GM19328 (cell line): ENCODE measurements around the gene RBP3.

ENCODE experiments used
- ATAC-seq: cut with Tn5 transposase; IDR thresholded peaks from one replicate; pipeline ENCODE4 v1.9.1; 2021; ENCODE audit warnings: mild to moderate bottlenecking, moderate library complexity; ENCODE audit not compliant: unreplicated experiment

The RBP3 gene

GRCh38 chr10:47317251-47317650, 30.9 kb upstream of the RBP3 start:
- ATAC-seq: no peak

GRCh38 chr10:47318706-47319105, 29.5 kb upstream of the RBP3 start:
- ATAC-seq: no peak

- ATAC-seq: no peak
Measured at GRCh38 chr10:47319784-47320183, 28.4 kb upstream of the RBP3 start.

- no peak for ATAC-seq
Measured at GRCh38 chr10:47320812-47321211, 27.4 kb upstream of the RBP3 start.

- ATAC-seq: no peak
Measured at GRCh38 chr10:47321521-47322195, 26.5 kb upstream of the RBP3 start.

DNA sequence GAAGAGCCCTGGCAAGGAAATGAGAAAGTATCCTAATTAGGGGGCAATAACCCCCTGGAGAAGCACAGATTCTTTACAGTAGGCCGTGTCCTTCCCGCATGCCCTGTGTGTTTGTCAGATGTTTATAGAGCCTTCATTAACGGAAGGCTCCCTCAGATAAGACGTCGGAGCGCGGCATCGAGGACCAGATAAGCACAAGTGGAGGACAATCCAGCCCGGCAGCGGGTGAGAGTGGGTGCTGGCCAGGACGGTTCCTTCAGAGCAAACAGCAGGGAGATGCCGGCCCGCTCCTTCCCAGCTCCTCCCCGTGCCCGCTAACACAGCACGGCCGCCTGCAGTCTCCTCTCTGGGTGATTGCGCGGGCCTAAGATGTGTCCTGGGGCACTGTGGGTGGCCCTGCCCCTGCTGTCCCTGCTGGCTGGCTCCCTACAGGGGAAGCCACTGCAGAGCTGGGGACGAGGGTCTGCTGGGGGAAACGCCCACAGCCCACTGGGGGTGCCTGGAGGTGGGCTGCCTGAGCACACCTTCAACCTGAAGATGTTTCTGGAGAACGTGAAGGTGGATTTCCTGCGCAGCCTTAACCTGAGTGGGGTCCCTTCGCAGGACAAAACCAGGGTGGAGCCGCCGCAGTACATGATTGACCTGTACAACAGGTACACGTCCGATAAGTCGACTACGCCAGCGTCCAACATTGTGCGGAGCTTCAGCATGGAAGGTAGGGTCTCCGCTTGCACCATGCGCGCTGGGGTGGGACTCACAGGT, 25.7 kb upstream of the RBP3 start, which contains the start of gene GDF2:
Gene GDF2, plus strand, starts transcription at position 155 of the 762 bp plus-strand sequence. Its CDS starts 215 bp downstream, at position 370.
- ATAC-seq: no peak

DNA sequence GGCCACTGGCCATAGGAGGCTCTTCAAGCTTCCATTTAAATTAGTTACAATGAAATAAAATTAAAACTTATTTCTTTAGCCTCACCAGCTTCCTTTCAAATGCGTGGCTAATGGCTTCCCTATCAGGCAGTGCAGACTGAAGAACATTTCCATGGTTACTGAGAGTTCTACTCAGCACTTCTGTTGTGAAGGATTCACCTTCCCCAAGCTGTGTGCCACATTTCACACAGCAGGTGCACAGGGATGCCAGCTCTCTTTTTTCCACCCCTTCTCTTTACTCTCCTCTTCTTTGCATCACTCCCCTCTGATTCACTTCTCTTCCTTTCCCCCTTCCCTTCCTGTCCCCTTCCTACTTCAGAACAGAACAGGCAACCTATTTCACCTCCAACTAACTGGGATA, 25.1 kb upstream of the RBP3 start:
- no peak for ATAC-seq

DNA sequence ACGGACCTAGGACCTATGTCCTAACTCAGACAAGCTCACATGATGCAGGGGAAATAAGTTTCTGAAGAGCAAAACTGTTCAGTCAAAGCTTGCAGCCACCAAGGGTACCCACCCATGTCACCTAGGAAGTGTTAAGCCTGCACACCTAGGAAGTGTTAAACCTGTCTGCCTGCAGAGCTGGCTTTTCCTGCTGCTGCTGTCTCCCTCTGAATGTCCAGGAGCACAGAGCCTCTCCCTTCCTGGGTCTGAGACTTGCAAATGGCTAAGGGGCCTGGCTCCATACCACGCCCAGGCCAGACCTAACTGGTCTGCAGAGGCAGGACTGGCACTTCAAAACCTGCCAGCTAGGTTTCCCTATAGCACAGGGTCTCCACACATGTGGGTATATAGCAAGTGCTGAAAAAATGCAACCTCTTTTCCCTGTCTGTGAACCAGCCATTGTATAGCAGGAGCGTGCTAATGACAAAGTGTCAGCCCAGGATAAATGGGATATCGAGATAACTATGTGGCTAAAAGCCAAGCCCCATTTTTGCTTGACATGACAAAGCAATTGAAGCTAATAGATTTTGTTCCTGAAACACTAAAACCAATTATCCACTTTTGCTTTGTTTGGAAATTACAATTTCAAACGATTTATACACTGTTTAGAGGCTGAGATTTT, 24.4 kb upstream of the RBP3 start:
- ATAC-seq: no peak

DNA sequence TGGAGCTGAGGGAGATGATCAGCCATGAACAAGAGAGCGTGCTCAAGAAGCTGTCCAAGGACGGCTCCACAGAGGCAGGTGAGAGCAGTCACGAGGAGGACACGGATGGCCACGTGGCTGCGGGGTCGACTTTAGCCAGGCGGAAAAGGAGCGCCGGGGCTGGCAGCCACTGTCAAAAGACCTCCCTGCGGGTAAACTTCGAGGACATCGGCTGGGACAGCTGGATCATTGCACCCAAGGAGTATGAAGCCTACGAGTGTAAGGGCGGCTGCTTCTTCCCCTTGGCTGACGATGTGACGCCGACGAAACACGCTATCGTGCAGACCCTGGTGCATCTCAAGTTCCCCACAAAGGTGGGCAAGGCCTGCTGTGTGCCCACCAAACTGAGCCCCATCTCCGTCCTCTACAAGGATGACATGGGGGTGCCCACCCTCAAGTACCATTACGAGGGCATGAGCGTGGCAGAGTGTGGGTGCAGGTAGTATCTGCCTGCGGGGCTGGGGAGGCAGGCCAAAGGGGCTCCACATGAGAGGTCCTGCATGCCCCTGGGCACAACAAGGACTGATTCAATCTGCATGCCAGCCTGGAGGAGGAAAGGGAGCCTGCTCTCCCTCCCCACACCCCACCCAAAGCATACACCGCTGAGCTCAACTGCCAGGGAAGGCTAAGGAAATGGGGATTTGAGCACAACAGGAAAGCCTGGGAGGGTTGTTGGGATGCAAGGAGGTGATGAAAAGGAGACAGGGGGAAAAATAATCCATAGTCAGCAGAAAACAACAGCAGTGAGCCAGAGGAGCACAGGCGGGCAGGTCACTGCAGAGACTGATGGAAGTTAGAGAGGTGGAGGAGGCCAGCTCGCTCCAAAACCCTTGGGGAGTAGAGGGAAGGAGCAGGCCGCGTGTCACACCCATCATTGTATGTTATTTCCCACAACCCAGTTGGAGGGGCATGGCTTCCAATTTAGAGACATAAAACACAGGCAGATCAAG, 22.6 kb upstream of the RBP3 start:
- ATAC-seq: no peak

DNA sequence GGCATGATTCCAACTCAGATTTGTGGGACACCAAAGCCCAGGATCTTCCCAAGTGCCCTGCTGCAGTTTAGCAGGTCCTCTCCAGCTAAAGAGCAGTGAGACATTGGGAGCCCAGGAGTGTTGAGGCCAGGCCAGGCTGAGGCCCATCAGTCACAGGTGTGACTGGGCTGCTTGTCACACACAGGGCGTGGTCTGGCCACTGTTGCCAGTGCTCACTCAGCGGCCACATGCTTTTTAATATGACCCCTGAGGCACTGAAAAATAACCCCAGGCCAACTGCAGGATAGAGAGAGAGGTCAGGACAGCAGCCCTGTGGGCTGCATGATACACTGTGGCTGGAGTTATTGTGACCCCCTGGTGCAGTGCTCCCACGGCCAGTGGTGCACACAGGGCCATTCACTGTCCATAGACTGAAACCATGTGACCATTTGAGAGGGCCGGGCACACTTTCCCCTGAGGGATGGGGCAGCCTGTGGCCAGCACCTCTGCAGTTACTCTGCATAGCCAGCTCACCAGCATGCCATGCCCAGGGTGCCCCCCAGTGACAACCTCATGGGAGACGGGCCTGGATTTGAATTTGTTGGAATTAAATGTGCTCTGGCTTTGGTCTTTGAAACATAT, 21.7 kb upstream of the RBP3 start:
- ATAC-seq: no peak

DNA sequence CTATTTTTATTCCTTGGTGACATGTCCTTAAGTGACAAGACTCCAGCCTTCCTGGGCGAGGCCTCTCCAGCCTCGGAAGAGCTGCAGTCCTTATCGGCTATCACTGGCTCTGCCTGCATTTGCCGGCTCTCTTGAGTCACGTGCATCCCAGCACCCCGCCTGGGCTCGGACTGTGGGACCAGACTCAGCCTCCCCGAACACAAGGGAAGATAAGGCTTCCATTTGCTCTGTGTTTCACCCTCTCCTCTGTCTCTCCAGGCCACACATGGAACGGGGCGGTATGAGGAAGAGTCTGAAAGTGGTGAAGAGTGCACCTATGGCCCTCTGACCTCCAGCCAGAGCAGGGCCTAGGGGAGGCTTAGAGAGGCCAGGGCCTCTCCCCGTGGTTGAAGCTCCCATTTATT, 21.2 kb upstream of the RBP3 start:
- no peak for ATAC-seq

GRCh38 chr10:47329855-47330254, 18.3 kb upstream of the RBP3 start:
- no peak for ATAC-seq

DNA sequence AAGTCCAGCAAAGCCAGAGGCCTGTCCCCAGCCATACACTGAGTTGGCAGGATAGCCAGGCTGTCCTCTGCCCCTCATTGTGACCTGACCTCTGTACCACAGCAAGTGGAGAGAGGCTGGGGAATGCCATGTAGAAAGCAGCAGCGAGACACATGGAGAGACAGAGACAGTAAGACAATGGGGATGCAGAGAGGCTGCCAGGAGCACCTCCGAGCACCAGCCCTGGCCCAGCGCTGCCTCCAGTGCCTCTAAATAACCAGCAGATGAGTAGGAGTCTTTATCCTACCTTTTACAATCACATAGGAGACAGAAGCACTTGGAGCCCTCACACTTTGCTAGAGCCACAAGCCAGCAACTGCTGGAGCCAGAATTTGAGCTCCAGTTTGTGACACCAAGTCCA, 17.8 kb upstream of the RBP3 start:
- ATAC-seq: no peak

DNA sequence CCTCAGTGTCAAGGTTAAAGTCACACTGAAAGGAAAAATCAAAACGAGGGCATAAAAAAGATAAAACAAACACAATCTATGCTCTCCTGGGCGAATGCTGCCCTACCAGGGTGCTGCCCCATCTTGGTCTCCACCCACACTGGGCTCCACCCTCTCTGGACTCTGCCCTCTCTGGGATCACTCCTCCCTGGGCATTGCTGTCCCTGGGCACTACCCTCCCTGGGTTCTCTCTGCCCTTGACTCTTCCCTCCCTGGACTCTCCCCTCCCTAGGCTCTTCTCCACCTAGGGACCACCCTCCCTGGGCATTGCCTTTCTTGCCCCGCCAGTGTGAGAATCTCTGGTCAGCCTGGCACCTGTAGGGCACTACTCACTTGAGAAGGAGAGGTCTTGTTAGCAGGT, 17.4 kb upstream of the RBP3 start:
- no peak for ATAC-seq

DNA sequence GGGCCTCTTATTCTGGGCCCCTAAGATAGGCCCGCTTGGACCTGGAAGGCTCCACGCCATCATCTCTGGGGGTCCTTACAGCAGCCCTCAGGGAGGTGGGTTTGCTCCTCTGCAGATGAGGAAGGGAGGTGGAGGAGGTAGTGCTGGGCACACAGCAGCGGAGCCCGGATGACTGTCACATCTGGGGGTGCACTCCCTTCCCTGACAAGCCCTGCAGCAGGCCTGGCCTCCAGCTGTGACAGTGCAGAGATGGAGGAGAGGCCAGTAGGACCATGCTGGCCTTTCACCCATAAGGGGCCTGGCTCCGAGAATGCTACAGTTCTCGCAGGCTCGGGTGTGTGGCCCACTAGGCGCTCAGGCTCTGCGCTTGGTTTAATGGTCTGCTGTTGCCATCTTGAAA, 16.7 kb upstream of the RBP3 start:
- ATAC-seq: no peak

- ATAC-seq: no peak
Measured at GRCh38 chr10:47331954-47332353, 16.2 kb upstream of the RBP3 start.

GRCh38 chr10:47332371-47332770, 15.8 kb upstream of the RBP3 start:
- no peak for ATAC-seq

GRCh38 chr10:47332946-47333345, 15.2 kb upstream of the RBP3 start:
- no peak for ATAC-seq

- no peak for ATAC-seq
Measured at GRCh38 chr10:47333532-47333931, 14.6 kb upstream of the RBP3 start.
